ENCODE results near the gene PLXDC2.
"Not testable (repeated sequence)": the region's sequence is repeated elsewhere in the genome, so short reads cannot be mapped to it uniquely, and the experiment has no call there.

Gene PLXDC2

DNA sequence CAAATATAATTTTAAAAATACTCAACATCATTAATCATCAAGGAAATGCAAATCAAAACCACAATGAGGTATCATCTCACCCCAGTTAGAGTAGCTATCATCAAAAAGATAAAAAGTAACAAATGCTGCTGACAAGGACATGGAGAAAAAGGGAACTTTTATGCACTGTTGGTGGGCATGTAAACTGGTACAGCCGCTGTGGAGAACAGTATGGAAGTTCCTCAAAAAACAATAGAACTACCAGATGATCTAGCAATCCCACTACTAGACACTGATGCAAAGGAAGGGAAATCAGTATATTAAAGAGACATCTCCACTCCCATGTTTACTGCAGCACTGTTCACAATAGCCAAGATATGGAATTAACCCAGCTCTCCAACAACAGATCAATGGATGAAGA is 384.5 kb downstream of the PLXDC2 start:
- DNase-seq (ENCODE audit: low read depth in 2 of 2) = no peak

DNA sequence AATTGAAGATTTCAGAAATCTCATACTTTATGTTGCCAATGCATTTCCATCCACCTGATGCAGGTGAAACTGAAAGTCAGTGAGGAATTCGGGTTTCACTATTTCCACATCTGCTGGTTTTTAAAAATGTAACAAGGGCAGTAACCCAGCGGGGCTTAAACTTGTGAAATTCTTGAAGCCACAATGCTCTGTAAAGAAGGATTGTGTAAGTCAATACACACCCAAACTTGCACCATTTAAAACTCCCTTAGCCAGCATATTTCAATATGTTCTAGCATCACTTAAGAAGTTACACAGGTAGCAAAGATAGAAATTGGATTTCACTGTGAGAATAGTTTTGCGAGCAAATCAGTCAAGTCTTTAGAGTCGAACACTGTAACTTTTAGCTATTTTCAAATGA is 386.1 kb downstream of the PLXDC2 start:
- DNase-seq (ENCODE audit: low read depth in 2 of 2) = no peak

DNA sequence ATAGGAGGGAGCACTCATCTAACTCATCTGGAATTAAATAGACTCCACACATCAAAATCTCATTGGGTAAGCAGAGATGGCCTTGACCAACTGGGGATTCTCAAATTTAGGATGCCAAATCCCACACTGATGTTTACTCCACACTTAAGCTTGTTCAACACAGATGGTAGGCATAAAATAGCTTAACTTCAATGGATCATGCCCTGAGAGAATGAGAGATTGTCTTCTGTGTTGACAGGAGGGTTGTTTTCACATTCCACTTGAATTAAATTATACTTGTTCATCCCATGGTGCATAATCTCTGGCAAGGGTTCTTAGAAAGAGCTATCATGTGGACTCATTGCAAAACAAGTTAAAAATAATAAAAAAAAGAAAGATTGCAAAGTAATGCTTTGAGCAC is 391.4 kb downstream of the PLXDC2 start:
- no peak for DNase-seq (ENCODE audit: low read depth in 2 of 2)

DNA sequence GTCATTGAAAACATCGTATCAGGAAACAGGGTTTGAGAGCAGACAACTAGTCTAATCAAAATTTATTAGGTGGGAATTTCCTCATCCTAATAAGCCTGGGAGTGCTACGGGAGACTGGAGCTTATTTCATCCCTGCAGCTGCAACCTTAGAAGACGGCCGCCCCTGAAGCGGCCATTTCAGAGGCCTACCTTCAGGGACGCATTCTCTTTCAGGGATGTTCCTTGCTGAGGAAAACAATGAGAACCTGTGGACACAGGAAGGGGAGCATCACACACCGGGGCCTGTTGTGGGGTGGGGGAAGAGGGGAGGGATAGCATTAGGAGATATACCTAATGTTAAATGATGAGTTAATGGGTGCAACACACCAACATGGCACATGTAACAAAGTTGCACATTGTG is 392.9 kb downstream of the PLXDC2 start:
- DNase-seq (ENCODE audit: low read depth in 2 of 2) = not testable (repeated sequence)

DNA sequence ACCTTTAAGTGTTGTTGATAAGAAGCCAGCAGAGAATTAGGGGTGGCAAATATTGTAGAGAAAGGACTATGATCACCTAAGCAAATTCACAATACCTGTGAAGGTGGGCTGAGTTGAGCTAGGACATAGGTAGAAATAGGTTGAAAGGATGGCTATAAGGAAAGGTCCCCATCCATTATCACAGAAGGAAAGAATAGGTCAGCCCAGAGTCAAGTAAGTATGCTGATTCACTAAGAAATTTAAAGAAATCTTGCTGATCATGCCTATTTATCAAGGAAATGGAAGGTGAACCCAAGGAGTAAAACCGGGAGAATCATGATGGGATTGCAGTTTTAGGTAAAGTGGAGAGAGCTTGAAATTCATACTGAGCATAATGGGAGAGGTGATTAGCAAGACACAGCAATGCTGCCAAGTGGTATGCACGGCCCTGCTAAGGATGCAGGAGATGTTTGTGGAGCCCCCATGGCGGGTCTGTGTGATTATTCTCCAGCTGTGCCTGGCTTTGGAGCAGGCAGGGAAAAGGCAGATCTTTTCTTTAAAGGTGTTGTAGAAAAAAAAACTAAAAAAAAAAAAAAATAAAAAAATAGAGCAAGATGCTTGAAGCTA is 399.4 kb downstream of the PLXDC2 start:
- no peak for DNase-seq (ENCODE audit: low read depth in 2 of 2)

DNA sequence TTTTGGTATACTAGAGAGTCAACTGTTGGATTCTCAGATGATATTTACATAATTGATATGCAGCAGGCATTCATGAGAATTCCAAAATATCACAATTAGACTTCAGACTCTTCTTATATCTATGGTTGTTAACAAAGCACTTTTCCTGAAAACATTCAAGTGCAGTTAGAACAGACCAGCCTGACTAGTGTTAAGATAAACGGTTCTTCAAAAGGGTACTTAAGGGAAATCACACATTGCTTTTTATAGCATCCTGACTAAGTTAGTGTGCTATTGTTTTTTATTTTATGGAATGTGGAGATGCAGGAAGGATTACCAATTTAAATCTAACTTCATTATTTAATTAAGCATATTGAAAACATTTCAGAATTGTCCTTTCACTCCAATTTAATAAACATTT is 405.1 kb downstream of the PLXDC2 start:
- no peak for DNase-seq (ENCODE audit: low read depth in 2 of 2)

DNA sequence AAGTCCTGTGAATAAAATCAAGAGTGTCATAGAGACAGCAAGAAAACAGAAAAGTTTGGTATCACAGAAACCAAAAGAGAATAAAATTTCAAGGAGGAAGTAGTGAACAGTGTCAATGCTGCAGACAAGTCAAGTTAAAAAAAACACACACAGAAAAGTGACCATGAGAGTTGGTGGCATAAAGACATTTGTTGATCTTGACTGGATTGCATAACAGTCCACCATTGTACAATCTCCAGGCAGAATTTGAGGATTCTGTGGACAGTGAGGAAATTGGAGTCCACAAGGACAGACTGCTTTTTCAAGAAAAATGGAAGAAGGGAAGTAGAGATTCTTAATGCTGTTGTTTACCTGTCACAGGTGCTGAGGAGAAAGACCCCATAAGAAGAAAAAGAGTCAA is 412.5 kb downstream of the PLXDC2 start:
- DNase-seq (ENCODE audit: low read depth in 2 of 2) = no peak

DNA sequence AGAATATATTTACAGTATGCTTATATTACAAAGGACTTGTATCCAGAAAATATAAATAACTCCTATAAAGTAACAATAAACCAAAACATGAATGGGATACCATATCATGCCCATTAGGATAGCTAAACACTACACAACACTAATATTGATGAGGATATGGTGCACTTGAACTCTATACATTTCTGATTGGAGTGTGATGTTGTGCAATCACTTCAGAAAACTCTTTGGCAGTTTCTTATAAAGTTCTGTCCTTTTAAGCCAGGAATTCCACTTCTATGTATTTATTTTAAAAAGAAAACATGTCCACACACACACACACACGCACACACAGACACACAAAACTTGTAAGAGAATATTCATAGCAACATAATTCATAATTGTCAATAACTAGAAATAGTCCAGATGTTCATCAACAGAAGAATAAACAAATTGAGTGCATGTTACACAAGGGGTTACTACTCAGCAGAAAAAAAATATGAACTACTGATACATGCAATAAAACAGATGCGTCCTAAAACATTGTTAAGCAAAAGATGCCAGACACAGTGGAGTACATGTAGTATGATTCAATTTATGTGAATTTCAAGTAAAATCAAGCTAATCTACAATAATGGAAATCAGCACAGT is 416.0 kb downstream of the PLXDC2 start:
- DNase-seq (ENCODE audit: low read depth in 2 of 2) = no peak

DNA sequence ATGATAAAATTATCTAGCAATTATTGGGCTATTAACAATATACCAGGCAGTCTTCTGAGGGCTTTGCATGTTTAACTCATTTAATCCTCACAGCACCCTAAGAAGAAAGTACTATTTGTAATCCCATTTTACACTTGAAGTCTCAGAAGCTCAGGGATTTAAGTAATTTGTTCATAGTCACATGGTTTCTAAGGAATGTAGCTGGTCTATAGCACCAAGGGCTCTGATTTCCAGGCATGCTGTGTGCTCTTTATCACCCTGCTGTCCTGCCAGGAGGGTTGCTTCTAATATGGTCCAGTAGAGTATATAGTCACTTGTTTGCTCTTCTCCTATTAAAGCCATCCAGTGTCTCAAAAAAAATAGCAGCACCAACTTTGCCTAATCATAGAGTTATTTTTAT is 417.2 kb downstream of the PLXDC2 start:
- DNase-seq (ENCODE audit: low read depth in 2 of 2) = no peak

DNA sequence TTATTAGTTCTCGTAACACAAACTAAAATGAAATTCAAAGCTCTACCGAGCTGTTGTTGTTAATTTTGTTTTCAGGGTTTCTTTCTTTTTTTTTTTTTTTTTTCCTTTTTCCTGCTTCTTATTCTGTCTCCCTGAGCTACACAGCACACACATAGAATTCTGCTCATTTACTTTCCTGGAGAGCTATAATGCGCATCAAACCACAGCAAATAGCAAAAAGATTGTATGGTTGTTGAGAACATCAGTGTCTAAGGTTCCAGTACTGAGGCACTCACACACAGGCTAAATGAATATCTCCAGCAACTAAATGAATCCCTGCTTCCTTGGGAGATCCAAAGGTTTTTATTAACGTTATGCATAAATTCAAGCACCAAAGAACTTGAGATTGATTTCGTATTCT is 418.3 kb downstream of the PLXDC2 start:
- DNase-seq (ENCODE audit: low read depth in 2 of 2) = no peak

DNA sequence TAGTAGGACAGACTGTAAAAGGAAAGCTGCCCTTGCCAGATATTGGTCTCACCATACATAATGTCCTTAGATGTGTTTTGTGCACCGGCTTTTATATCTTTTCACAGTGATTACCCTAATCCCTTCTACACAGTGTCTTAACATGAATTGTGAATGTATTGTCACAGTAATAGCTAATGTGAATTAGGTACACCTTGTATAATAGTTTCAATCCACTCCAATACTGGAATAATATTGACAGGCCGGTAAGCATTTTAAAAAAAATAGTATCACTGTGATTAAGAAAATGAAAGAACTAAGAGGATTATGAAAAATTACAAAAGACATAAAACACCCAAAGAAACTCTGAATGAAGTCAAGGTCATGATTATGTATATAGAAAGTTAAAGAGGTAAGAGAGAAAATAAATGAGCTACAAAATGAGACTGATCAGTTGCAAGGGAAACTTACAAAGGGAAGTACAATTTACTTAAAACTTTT is 420.9 kb downstream of the PLXDC2 start:
- DNase-seq (ENCODE audit: low read depth in 2 of 2) = no peak

DNA sequence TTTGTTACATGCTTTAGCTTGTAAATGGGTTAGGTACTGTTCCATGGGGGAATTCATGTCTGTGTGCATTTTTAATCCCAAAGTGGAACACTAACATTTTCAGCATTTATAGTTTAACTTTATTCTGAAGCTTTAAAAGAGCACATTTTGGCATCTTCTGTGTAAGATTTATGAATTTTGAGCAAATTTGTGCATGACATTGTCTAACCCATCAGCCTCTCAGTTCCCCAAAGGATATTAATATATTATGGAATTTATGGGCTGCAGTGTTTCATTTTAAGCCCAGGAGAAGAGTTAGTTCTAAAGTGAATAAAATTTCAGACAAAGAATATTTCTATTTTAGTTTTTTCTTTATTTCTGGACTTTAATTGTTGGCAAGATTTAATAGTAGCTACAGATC is 421.4 kb downstream of the PLXDC2 start:
- no peak for DNase-seq (ENCODE audit: low read depth in 2 of 2)

DNA sequence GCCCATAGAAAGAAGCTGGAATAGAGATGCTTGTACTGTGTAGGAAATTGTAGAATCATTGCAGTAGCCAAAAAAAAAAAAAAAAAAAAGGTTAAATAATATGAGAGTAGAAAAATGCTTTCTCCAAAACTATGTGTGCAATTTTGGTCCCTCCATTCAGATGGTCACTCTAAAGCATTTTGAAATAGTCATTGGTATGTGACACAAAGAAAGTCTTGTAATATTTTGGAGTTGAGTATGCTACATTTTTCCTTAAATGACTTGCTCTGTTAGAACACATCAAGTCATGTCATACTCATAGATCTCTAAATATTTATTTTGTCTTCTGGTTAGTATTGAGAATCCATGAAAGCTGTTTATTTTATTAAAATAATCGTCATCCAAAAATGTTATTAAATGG is 424.4 kb downstream of the PLXDC2 start:
- no peak for DNase-seq (ENCODE audit: low read depth in 2 of 2)

DNA sequence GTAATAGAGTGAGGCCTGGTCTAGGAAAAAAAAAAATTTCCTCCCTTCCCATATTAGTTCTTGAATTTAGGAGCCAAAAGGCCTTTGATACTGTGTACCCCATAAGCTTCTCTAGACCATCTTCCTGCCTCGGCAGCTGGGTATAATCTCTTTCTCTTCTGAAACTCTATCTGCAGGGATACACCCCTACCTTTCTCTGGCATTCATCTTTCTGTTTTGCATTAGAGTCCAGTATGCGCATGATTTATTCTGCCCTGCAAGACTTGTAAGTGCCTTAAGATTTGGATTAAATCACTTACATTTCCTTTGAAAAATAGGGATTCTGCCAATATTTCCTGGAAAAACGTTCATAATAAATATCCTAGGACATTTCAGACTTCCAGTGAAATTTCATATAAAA is 431.2 kb downstream of the PLXDC2 start:
- no peak for DNase-seq (ENCODE audit: low read depth in 2 of 2)

DNA sequence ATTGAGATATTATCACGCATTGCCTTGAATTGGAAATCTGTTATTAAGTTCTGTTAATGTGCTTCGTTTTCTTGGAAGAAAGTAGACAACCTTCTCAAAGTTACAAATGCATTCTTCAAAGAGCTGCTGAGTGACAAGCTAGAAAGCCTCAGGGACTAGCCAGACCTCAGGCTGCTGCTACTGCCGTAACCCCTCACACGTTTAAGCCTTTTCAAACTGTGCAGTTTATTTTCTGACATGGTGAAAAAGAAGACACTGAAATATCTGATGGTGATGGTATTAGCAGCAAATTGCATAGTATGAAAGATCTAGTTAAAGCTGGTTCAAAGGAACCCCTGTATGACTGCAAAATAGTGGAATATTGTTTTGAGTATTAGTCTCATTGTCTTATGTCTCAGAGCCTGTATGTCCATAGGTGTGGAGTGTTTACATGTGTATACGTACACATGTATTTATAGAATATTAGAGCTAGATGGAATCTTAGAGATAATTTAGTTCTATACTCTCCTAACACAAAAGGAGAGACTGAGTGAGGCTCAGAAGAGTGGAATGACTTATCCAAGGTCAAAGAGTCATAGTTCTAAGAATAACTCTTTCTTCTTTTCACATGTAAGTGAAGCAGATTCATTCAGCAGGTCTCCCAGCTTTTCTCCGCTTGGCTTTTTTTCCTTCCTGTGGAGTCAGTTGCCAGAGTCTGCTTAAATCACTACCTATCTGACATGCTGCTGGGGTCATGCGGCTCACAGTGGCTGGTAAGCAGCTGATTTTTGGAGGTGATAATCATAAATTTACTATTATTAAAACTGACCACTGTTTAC is 431.9 kb downstream of the PLXDC2 start:
- no peak for DNase-seq (ENCODE audit: low read depth in 2 of 2)

DNA sequence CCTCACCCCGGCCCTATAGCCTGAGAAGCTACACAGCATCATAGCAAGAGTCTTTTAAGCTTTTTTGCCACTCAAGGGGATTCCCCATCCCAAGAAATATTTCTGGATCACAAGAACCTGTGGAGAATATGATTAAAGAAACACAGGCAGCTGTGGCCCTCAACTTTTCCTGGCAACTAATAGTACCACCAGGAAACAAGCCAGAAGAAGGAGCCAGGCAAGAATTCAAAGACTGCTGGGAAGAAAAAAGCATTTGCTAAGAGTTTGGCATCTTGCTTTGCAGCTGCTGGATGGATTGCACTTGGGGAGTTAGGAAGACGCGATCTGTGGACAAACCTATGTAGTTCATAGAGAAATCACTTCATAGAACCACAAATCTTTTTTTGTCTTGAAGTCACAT is 437.8 kb downstream of the PLXDC2 start:
- no peak for DNase-seq (ENCODE audit: low read depth in 2 of 2)

DNA sequence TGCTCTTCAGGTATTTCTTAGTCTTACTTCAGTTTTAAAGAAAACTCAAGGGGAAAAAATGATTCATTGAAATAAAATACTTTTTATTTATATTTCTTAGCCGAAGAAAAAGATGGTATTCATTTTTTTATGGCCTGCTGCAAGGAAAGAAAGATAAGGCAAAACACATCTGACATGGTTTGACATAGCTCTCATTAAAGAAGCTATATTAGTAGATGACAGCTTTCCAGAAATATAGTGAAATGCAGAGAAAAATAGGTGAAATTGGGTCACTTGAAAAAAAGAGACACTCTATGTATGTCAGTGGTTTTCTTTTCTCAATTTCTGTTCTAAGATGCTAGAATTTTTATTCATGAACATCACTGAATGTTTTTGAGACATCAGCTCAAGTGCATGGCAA is 438.3 kb downstream of the PLXDC2 start:
- DNase-seq (ENCODE audit: low read depth in 2 of 2) = no peak

DNA sequence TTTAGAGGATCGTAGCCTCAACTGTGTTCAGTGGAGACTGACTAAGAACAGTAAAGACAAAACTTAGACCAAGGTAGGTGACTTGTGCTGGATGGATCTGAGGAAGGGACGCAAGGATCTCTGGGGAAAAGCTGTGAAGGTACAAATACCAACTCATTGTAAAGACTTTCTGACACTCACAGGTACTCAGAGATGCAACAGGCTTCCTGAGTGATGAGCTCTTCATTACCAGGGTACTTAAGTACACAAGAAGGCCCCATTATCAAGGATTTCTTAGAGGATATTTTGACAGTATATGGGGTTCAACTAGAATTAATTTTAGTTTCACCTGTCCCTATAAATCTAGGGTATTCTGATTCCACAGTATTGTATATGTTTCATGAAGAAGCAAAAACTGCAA is 440.7 kb downstream of the PLXDC2 start:
- no peak for DNase-seq (ENCODE audit: low read depth in 2 of 2)

DNA sequence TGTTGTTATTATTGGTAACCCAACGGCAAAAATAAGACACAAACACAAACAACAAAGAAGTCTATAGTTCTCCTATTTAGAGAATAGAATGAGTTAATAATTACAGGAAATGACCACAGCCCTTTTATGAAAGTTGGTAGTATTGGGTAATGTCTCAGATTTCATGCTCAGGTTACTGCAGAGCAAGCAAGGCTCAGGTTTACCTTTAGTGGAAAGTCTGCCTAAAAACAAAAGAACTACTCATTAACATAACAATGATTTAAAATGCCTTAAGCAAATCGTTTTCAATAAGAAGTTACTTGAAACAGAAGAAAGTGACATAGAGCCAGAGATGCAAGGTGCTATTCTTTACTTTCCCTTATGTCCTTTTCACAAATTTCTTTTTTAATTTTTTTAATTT is 441.2 kb downstream of the PLXDC2 start:
- no peak for DNase-seq (ENCODE audit: low read depth in 2 of 2)

DNA sequence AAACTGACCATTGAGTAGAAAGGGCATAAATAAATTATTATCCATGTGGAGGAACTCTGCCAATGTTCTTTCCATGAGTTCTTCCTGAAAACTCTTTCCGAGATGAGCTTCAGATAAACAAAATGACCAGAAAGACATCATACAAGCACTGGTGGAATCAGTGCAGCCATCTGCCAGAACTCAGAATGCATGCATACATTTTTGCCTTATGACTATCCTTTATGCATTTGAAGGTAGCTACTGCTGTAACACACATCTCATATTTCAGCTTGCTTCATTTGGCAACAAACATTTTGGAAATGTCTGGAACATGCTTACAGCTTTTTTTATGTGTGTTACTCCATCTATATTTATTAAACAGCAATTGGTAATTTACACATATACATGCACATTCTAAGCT is 448.9 kb downstream of the PLXDC2 start:
- DNase-seq (ENCODE audit: low read depth in 2 of 2) = no peak

DNA sequence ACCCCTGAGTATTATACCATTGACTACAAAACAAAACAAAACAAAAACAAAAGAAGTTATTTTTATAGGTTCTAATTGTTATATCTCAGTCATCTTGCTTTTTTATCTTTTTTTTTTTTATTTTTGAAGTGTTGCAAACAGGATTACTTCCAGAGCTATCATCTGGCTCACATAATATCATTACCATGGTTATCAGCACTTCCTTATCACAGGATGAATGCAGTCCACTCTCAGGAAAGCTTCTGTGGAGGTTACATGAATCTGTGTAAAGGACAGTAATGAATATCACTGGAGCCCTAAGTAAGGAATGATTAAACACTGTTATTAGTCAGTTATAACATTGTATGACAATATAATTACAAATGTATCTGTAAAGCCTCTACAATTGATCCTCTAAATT is 451.5 kb downstream of the PLXDC2 start:
- no peak for DNase-seq (ENCODE audit: low read depth in 2 of 2)

DNA sequence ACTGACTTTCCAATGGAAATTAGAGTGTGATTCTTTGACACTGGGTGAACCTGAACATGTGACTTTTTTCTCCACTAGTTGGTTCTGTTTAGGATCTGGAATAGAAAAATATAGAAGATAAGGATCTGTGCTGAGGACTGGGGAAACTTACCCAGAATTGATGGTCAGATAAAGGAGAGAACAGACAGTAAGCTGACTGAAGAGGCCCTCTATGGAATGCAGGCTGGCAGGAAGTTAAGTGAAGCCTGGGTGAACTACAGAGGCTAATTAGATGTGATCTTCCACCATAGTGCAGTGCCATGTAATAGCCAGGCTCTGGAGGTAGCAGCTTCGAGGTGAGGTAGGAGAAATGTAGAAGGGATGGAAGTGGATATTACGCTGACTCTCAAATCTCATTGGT is 455.3 kb downstream of the PLXDC2 start:
- no peak for DNase-seq (ENCODE audit: low read depth in 2 of 2)

DNA sequence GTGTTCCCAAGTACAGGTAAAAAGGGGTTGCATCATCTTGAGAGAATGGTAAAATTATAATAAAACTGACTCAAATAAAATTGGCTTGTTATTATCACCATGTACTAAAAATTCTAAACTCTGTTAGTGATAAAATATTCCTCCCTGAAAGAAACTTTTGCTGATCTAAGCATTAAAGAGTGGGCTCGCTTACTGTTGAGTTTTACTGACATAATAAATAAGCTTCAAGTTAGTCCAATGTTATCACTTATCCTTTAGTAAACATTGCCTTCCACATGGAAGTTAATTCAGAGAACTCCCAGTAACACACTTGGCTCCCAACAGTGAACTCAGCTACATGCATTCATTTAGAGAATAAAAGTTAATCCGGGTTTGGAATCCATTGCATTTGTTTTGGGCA is 456.4 kb downstream of the PLXDC2 start:
- DNase-seq (ENCODE audit: low read depth in 2 of 2) = no peak

All from stimulated activated CD8-positive, alpha-beta memory T cell treated with anti-CD3 and anti-CD28 coated beads, Interleukin-7, amount 100 ng/mL, for 1 hour (primary cell).